Retinal pigment epithelial cell (primary cell): ENCODE results near the gene PIRT.

Experiments used
- DNase-seq: peaks from one replicate; pipeline ENCODE4 v3.0.0-alpha.2; 2010; ENCODE audit warnings: low read depth
- H3K4me3 ChIP-seq: 2 replicates; pipeline ENCODE4 v1.5.1; 2011; ENCODE audit warnings: mild to moderate bottlenecking, low read length, control low read depth, moderate library complexity
- CTCF ChIP-seq: conservative IDR thresholded peaks from 2 replicates; pipeline ENCODE4 v1.5.1; 2011; ENCODE audit warnings: low read depth, low read length, control low read depth, inconsistent platforms

PIRT gene

GRCh38 chr17:10798332-10798749 lies 39.5 kb downstream of the PIRT start:
- no peak overlapping the region for H3K4me3 ChIP-seq
- no peak for TF ChIP-seq CTCF
- no peak for DNase-seq

- no peak for TF ChIP-seq CTCF
- no peak for DNase-seq
- no peak overlapping the region for H3K4me3 ChIP-seq
Measured at GRCh38 chr17:10797476-10798328, 40.2 kb downstream of the PIRT start.

GRCh38 chr17:10793816-10794215 lies 44.1 kb downstream of the PIRT start:
- H3K4me3 ChIP-seq, result no peak overlapping the region
- no peak for TF ChIP-seq CTCF
- DNase-seq, result no peak

- no peak for DNase-seq
- H3K4me3 ChIP-seq, result no peak overlapping the region
- no peak for TF ChIP-seq CTCF
Measured at GRCh38 chr17:10793256-10793655, 44.6 kb downstream of the PIRT start.

GRCh38 chr17:10792151-10792550 lies 45.7 kb downstream of the PIRT start:
- H3K4me3 ChIP-seq, result no peak overlapping the region
- DNase-seq, result no peak

GRCh38 chr17:10790491-10791401 lies 47.1 kb downstream of the PIRT start:
- H3K4me3 ChIP-seq, result no peak overlapping the region
- TF ChIP-seq CTCF, result no peak
- DNase-seq, result no peak

More at GRCh38 chr17:10792151-10792550, 45.7 kb downstream of the PIRT start:
- TF ChIP-seq CTCF, result no peak
